Activated gamma-delta T cell treated with anti-CD3 and anti-CD28 coated beads, Interleukin-2, amount 50 U/mL, for 16 hours (primary cell): ENCODE results near the gene SLC9B1.
"Not testable (repeated sequence)": the region's sequence is repeated elsewhere in the genome, so short reads cannot be mapped to it uniquely, and the experiment has no call there.

Experiments used
- DNase-seq: peaks from one replicate; pipeline ENCODE4 v3.0.0-alpha.2; 2020; ENCODE audit warnings: low read depth

Gene SLC9B1

GRCh38 chr4:103011378-103012025, 8.0 kb downstream of the SLC9B1 start:
- no peak for DNase-seq

- DNase-seq, result no peak
These were observed 8.7 kb downstream of the SLC9B1 start for GRCh38 chr4:103010804-103011203.

GRCh38 chr4:103008875-103009729, 10.4 kb downstream of the SLC9B1 start:
- no peak for DNase-seq

- no peak for DNase-seq
These were observed 17.0 kb downstream of the SLC9B1 start for GRCh38 chr4:103002551-103002950.

GRCh38 chr4:102994803-102995202, 24.7 kb downstream of the SLC9B1 start:
- DNase-seq, result no peak

GRCh38 chr4:102993985-102994384, 25.5 kb downstream of the SLC9B1 start:
- DNase-seq, result not testable (repeated sequence)

GRCh38 chr4:102988429-102989020, 31.0 kb downstream of the SLC9B1 start:
- no peak for DNase-seq

GRCh38 chr4:102981005-102981404, 38.5 kb downstream of the SLC9B1 start:
- no peak for DNase-seq

- not testable (repeated sequence) for DNase-seq
These were observed 57.7 kb downstream of the SLC9B1 start for GRCh38 chr4:102961813-102962212.

- no peak for DNase-seq
These were observed 60.0 kb downstream of the SLC9B1 start for GRCh38 chr4:102959496-102959895.

- DNase-seq, result no peak
These were observed 74.4 kb downstream of the SLC9B1 start for GRCh38 chr4:102945066-102945465.

GRCh38 chr4:102938063-102938462, 81.4 kb downstream of the SLC9B1 start:
- DNase-seq, result not testable (repeated sequence)

GRCh38 chr4:102935716-102936115, 83.8 kb downstream of the SLC9B1 start:
- DNase-seq, result no peak

- not testable (repeated sequence) for DNase-seq
These were observed 99.8 kb downstream of the SLC9B1 start for GRCh38 chr4:102919697-102920096.

GRCh38 chr4:102918859-102919258, 100.6 kb downstream of the SLC9B1 start:
- DNase-seq, result no peak

- DNase-seq, result no peak
These were observed 117.7 kb downstream of the SLC9B1 start for GRCh38 chr4:102901804-102902203.

- DNase-seq, result not testable (repeated sequence)
These were observed 121.9 kb downstream of the SLC9B1 start for GRCh38 chr4:102897610-102898009.

GRCh38 chr4:102896547-102896946, 123.0 kb downstream of the SLC9B1 start:
- not testable (repeated sequence) for DNase-seq

GRCh38 chr4:102889866-102890265, 129.6 kb downstream of the SLC9B1 start:
- not testable (repeated sequence) for DNase-seq

- DNase-seq, result not testable (repeated sequence)
These were observed 130.9 kb downstream of the SLC9B1 start for GRCh38 chr4:102888570-102888969.

- DNase-seq, result no peak
These were observed 136.2 kb downstream of the SLC9B1 start for GRCh38 chr4:102883278-102883677.

- no peak for DNase-seq
These were observed 138.2 kb downstream of the SLC9B1 start for GRCh38 chr4:102881343-102881742.

GRCh38 chr4:102878901-102879300, 140.6 kb downstream of the SLC9B1 start:
- DNase-seq, result no peak
